AG09309 (cell line): ENCODE data around the gene GPANK1.

ENCODE experiments used
- DNase-seq: peaks from one replicate; pipeline ENCODE4 v3.0.0-alpha.2; 2010; ENCODE audit warnings: low read depth
- H3K4me3 ChIP-seq: 2 replicates; pipeline ENCODE4 v1.5.1; 2011; ENCODE audit warnings: mild to moderate bottlenecking, low read depth, low read length, moderate library complexity; ENCODE audit not compliant: control insufficient read depth
- TF ChIP-seq, protein P1 (sequence below): IDR thresholded peaks from 2 replicates; pipeline ENCODE4 v1.5.1; 2011; ENCODE audit warnings: mild to moderate bottlenecking, low read depth, low read length, inconsistent platforms; ENCODE audit not compliant: insufficient read depth, control insufficient read depth; ENCODE audit errors: missing control alignments

The GPANK1 gene

DNA sequence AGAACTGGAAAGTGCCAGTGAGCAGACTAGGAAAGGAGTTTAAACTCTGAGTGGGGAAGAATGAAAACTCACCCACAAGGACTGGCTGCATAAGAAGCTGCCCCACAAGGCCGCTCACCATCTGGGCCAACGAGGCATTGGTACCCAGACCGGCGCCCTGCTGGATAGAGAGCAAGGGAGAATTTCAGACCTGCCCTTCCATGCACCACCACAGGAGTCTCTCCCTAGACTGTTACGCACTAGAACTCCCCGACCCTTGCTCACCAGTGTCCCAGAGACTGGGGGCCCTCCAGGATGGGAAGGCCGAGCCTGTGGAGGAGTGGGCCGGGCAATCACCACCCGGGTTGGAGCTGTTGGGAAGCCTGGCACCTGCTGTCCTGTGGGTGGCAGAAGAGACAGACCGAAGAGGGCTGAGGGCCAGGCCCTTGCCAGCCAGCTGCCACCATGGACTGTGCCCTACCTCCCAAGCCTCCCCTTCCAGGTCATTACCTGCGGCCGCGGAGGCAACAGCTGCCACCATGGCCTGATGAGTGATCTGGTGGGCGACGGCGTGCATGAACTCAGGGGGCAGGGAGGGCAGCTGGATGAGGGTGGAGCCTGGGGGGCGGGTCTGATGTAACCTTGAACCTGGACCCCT, 20.9 kb downstream of the GPANK1 start:
- DNase-seq: no peak
- H3K4me3 ChIP-seq: no peak overlapping the region
- TF ChIP-seq, protein P1, sequence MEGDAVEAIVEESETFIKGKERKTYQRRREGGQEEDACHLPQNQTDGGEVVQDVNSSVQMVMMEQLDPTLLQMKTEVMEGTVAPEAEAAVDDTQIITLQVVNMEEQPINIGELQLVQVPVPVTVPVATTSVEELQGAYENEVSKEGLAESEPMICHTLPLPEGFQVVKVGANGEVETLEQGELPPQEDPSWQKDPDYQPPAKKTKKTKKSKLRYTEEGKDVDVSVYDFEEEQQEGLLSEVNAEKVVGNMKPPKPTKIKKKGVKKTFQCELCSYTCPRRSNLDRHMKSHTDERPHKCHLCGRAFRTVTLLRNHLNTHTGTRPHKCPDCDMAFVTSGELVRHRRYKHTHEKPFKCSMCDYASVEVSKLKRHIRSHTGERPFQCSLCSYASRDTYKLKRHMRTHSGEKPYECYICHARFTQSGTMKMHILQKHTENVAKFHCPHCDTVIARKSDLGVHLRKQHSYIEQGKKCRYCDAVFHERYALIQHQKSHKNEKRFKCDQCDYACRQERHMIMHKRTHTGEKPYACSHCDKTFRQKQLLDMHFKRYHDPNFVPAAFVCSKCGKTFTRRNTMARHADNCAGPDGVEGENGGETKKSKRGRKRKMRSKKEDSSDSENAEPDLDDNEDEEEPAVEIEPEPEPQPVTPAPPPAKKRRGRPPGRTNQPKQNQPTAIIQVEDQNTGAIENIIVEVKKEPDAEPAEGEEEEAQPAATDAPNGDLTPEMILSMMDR: no peak

DNA sequence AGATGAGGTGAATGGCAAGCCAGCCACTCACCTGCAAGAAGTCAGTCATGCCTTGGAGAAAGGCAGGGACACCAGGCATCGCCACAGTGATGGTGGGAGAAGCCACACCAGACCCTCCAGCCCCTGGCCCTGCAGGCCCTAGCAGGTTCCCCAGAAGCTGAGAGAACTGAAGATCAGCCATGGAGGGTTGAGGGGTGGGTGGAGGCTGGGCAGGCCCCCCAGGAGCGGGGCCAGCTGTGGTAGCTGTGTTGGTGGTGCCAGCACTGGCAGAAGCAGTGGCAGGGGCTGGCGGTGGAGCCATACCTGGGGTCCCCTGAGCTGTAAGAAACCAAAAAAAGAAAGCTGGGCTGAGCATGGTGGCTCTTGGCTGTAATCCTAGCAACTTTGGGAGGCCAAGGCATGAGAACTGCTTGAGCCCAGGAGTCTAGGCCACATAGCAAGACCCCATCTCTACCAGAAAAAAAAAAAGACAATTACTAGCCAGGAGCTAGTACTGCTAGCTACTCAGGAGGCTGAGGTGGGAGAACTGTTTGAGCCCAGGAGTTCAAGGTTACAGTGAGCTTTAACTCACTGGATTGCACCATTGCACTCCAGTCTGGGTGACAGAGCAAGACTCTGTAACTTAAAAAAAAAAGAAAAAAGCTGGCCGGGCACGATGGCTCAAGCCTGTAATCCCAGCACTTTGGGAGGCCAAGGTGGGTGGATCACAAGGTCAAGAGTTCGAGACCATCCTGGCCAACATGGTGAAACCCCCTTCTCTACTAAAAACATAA, 21.8 kb downstream of the GPANK1 start:
- TF ChIP-seq, protein P1: no peak
- DNase-seq: no peak
- no peak overlapping the region for H3K4me3 ChIP-seq

DNA sequence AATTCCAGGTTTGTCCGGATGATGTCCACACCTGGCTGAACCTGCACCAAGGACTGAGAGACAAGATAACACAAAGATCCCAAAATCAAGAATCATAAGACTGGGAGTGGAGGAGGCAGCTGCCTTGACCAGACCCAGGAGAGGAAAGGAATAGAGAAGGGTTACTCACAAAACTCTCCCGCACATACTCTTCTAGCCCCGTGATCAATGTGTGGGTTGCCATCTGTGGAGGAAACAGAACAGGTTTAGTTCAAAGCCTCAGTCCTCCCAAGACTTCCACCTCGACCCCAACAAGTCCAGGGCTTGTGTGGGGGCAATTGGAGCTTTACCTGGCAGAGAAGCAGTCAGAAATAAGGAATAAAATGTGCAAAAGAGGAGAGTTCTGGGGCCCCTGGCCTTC, 23.4 kb downstream of the GPANK1 start:
- DNase-seq: no peak
- no peak overlapping the region for H3K4me3 ChIP-seq
- TF ChIP-seq, protein P1: no peak

DNA sequence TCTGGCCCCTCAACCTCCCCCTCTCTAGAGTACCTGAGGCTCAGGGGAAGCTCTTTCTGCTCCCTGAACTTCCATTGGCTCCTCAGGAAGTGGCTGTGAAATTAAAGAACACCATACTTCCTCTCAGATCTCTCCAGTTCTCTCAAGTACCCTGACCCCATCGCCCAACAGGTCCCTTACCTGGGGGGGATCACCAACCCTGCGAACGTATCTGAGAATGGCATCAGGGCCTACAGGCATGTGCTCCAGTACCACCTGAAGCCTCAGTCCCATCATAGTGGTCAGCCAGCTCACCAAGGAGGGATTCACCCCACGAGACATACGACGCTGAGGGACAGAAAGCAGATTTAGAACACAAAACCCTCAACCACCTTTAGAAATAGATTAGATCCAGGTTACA, 24.2 kb downstream of the GPANK1 start:
- DNase-seq: no peak
- H3K4me3 ChIP-seq: no peak overlapping the region
- TF ChIP-seq, protein P1: no peak

DNA sequence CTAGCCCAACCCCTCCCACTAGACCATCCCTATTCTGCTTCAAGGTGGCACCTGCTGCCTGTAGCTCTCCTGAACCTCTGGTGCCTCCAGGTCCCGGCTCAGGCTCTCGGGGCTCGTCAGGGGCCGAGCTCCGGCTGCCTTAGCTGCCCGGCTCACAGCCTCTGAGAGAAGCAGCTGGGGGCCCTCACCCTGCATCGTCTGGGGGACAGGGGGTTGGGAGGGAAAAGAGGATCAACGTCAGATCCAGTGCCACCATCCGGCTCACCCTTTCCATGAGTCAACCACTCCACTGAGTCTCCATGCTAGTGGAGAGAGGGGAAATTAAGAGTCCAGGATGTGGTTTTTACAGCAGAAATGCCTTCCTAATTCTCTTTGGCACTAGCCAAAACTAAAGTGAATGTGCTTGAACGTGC, 25.3 kb downstream of the GPANK1 start:
- no peak overlapping the region for H3K4me3 ChIP-seq
- no peak for DNase-seq
- TF ChIP-seq, protein P1: no peak

DNA sequence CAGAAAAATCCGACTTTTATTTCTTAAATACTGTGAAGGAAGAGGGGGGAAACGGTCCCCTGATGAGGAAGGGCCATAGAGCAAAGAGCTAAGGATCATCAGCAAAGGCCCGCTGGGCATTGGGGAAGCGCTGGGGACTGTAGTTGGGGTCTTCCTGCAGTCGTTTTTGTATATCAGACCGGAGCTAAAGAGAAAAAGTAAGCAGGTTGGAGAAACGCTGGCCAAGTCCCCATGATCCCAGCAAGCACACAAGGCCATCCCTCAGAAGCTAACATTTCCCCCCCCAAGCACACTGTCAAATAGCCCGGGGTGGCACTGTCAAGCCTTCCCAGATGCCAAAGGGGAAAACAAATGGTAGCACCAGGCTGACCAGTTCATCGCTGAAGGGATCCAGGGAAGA, 25.8 kb downstream of the GPANK1 start:
- DNase-seq: no peak
- no peak overlapping the region for H3K4me3 ChIP-seq
- TF ChIP-seq, protein P1: no peak
